CD4-positive, alpha-beta T cell treated with Interleukin-6 at 100 ng/mL for 8 hours (primary cell): ENCODE measurements around the gene FBXO31.

Source experiments
- DNase-seq: peaks from one replicate; pipeline ENCODE4 v3.0.0-alpha.2; 2020; ENCODE audit warnings: mixed read lengths, low spot score

FBXO31 gene, protein sequence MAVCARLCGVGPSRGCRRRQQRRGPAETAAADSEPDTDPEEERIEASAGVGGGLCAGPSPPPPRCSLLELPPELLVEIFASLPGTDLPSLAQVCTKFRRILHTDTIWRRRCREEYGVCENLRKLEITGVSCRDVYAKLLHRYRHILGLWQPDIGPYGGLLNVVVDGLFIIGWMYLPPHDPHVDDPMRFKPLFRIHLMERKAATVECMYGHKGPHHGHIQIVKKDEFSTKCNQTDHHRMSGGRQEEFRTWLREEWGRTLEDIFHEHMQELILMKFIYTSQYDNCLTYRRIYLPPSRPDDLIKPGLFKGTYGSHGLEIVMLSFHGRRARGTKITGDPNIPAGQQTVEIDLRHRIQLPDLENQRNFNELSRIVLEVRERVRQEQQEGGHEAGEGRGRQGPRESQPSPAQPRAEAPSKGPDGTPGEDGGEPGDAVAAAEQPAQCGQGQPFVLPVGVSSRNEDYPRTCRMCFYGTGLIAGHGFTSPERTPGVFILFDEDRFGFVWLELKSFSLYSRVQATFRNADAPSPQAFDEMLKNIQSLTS

DNA sequence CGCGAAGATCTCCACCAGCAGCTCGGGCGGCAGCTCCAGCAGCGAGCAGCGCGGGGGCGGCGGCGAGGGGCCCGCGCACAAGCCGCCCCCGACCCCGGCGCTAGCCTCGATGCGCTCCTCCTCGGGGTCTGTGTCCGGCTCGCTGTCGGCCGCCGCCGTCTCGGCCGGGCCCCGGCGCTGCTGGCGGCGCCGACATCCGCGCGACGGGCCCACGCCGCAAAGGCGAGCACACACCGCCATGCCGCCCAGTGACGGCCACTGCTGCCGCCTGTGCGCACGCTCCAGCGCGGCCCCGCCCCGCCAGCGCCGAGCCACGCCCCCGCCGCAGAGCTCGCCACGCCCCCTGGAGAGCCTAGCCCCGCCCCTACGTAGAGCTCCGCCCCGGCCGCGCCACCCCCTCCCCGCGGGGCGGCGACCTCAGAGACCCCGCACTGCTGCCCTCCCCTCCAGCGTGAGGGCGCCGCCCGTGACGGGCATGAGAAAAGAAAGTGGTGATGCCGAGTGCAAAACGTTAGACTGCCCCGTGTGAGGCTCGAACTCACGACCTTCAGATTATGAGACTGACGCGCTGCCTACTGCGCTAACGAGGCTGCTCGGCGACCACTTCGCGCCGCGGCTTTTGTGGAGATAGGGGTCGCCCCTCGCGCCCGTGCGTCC lies at the start of gene FBXO31:
FBXO31 (minus strand) TSS at position 272 of the 657 bp plus-strand sequence; CDS start at position 240, 32 bp downstream.
- peak; percentile 82 for DNase-seq

DNA sequence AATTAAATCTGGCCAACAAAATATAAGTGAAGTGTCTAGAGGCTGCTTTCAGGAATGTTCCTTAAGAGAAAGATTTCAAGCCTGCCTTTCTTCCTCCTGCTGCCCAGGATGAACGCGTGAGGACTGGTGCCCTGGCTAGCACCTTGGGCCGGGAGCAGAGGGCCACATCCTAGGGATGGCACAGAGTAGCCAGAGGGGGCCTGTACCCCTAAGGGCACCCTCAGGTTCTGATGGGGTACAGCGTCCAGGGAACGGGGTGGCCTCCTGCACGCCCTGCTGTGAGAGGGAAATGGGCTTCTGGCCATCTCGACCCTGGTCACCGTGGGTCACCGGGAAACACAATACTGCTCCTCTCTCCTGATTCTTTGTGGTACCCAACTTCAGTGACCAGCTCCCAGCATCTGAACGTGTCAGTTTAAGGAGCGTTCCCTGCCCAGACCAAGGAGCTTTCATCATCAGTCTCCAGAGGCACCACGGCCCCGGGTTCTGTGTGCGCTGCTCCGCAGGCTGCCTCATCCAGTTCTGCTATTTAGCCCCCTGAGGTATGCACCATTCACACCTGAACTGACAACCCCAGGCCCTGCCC lies 48.8 kb upstream of the FBXO31 start:
- DNase-seq: no peak

DNA sequence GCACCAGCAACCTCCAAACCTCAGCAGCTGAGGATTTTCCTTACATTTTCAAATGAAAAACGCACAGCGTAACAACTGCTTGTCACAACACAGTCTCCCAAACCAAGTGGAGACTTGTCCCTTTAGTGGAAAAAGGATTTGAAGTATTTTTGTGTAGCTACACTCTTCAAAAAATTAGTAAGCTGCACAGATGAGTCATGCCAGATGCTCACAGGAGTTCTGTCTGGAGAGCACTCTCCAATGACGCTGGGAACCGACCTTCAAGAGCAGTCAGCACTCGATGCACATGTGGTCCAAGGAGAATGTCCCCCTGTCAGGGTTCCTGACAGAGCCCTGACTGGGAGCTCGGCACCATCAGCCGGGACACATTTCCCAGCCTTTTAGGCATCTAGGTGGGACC lies 48.4 kb upstream of the FBXO31 start:
- DNase-seq: no peak

DNA sequence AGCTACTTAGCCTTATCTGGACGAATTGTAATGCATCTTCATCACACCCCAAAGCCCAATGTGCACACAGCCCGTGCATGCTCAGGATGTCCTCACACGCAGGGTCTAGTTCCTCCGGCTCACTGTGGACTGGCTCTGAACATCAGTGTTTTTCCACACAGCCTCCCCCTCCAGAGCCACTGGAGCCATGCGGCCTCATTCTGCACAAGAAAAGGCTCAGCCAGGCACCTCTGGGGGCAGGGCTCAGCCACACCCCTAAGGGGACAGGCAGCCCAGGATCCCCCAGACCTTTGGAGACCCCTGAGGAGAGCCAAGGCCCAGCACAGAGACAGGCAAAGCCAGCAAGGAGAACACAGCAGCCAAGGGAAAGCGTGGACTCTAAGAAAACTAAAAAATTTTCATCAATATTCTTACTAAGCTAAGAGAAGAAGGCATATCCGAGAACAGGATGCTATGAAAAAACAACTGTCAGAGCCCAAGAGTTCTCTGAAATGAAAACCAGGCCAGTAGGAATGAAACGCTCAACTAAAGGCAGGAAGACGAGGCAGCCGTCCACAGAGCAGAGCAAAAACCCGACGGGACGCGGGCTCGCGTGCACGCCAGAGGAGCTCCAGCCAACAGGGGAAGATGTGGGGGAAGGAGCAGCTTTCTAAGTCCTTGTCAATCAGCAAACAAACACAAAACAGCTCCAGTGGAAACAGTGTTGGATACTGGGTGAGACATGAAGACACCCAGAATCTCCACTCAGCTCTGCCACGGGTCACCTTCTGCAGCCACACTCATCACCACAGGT lies 43.0 kb upstream of the FBXO31 start:
- DNase-seq: no peak

DNA sequence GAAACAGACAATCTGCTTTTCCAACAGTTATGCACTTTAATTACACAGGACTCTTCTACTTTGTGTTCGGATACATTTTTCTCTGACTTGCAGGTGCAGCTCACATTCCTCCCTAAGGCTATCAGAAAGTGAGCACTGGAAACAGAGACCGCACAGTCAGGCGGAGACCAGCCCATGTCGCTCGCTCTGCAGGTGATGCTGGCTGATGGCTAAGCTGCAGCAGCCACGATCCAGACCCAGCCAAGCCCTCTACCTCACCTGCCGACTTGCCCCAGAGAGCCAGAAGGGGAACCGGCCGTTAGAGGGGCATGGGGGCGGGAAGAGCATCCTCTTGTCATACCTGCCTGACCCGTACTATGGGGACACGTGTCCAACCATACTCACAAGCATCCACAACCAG lies 42.4 kb upstream of the FBXO31 start:
- no peak for DNase-seq

DNA sequence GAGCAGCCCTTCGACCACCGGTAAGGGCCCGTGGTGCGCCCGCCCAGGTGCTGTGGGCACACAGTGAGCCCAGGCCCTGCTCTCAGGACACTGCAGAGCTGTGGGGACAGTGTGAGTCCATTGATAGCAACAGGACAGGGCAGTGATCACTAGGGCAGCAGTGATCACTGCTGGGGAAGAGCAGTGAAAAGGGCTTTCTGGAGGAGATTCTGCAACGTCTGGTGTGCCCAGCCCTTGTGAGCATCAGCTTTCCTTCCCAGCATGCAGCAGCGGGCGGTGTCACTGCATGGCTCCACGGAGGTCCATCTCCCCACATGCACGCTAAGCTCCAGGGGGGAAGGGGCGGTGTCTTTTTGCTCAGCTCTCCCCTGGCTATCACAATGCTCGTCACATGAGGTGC lies 40.7 kb upstream of the FBXO31 start:
- DNase-seq: no peak

DNA sequence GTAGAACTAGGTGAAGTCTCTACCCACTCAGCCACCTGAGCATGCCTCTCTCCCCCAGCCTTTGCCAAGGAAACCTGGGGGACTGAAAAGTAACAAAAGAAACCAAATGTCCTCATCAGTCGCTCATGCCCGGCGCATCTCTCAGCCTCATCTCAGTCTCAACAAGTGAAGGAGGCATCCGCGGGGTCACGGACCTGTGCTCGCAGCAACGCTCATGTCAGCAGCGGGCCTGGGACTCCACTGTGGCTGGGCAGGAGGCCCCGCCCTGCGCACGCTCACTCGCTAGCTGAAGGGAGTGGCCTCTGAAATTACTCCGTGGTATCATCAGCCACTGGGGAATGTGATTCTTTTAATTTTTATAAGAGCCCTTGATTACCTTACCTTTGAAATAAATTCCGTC lies 39.9 kb upstream of the FBXO31 start:
- DNase-seq: no peak

DNA sequence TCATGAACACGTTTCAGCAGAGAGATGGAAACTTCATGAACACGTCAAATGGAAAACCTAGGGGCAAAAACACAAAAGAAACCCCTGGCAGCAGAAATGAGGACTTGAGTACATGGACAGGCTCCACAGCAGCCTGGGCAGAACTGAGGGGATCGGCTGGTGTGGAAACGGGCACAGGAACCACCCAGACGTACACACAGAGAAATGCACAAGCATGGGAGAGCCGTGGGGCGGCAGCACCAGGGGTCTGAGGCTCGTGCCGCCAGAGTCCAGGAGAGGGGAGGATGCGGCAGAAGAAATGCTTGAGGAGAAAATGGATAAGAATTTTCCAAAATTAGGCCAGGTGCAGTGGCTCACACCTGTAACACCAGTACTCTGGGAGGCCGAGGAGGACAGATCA lies 38.5 kb upstream of the FBXO31 start:
- no peak for DNase-seq

DNA sequence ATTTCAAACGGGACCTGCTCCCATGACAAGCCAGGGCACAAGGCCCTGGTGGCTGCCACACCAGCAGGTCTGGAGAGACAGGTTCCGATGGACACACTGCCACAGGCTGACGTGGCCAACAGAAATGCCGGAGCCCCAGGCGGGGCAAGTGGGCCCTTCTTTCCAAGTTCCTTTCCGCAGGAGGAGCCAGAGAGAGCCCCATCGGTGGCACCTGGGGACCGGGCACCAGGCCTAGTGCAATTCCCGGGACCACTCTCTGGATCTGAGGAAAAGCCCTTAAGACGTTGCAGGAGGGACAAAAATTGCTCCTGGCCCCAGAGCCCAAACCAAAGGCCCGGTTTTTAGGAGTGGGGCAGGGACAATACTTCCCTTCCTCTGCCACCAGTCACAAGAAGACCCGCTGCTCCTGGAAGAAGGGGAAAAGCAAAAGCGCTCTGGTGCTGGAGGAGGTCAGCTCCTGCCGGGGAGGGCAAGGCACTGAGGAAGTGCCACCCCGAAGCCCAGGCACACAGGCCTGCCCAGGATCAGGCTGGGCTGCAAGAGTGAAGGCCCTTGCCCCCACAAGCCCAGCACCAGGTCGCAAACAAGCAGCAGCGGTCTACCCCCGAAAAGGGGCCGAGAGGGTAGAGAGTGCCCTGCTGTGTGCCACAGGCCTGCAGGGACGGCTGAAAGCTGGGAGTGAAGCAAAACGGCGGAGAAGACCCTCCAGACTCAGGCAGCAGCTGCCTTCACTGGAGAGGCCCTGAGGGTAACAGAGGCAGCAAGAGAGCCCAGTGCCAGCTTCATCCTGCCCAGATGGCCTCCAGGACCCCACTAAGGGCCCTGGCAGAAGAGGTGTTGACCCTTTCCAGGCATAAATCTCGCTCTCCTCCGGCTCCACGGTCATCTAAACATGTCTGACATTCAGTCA lies 37.7 kb upstream of the FBXO31 start:
- no peak for DNase-seq

DNA sequence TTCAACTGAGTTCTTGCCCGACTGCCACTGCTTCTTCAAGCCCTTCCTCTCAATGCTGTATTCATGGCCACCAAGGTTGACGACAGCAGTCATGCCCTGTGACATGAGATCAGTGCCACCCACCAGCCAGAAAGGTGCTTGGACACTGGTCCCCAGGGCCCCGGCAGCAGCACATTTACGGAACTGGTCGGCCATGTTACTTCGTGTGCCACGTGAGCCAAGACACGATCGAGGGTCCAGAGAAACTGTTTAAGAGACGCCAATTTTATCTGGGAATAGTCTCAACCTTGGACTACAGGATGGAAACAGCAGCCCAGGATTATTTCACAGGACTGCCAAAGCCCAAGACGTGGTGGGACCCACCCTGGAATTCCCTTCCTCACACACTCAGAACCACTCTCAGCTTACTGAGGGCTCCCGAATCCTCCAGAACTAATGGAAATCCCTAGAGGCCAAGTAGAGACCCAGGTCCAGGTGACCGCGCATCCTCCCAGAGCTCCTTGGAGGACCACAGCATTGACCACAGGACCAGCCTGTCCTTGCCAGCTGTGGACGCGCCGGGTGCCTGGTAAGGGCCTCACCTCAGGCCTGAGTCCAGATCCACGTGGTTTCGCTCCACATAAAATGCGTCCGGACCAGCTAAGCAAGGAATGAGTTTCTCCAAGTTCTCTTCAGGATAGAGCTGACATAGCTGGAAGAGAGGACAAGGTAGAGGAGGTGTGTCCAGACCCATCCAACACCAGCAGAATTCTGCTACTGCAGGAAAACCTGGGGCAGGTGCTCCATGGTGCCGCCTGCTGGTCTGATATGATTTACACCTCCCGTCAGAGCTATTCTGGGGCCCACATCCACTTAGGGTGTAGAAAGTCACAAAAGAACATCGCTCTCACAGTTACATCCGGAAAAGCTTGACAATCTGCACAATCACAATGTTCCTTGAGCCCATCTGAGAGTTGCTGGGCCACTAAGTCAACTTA lies 36.7 kb upstream of the FBXO31 start:
- no peak for DNase-seq

DNA sequence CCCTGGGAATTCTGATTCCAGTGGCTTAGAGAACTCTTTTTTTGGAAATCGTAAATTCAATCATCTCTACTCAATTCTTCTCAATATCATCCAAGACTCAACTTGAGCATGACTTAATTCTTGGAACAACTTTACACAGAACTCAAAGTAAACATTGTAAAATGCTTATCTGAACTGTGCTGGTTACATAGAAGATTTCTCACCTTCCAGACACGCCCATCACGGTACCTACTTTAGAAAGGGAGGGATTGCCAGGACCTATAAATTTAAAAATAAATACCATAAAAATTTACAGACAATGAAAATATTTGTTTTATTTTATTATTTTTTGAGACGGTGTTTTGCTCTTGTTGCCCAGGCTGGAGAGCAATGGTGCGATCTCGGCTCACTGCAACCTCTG lies 35.1 kb upstream of the FBXO31 start:
- no peak for DNase-seq

DNA sequence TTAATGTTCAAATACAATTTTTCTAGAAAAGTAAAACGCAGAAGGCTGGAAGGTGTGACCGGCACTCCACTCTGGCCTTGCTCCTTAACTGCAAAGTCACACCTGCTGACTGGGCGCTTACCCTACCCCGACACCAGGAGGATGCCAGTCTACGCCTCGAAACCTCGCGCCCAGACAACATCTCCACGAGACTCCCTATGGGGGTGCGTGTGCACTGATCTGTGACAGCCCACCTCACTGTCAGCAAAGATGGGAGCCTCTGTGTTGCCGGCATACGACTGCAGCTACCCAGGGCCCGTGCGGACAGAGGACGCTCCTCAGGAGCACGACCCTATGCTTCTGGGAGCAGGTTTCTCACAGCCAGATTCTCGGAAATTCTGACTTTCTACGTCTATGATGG lies 34.6 kb upstream of the FBXO31 start:
- DNase-seq: no peak

DNA sequence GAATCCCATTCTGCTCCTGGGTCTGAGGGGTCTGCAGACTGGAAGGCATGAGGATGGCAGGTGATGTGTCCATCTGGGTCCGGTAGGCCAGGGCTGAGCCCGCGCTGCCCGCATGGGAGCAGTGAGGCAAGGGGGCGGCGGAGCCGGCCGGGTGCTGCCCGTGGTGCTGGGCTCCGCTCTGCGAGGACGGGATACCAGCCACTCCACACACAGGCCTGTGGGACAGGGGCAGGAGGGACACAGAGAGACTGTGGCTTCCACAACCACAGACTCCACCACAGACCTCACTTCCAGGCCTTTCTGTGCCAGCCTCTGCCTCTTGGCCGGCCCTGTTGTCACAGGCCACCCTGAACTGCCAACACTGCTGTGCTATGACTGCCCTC lies 33.9 kb upstream of the FBXO31 start:
- no peak for DNase-seq

DNA sequence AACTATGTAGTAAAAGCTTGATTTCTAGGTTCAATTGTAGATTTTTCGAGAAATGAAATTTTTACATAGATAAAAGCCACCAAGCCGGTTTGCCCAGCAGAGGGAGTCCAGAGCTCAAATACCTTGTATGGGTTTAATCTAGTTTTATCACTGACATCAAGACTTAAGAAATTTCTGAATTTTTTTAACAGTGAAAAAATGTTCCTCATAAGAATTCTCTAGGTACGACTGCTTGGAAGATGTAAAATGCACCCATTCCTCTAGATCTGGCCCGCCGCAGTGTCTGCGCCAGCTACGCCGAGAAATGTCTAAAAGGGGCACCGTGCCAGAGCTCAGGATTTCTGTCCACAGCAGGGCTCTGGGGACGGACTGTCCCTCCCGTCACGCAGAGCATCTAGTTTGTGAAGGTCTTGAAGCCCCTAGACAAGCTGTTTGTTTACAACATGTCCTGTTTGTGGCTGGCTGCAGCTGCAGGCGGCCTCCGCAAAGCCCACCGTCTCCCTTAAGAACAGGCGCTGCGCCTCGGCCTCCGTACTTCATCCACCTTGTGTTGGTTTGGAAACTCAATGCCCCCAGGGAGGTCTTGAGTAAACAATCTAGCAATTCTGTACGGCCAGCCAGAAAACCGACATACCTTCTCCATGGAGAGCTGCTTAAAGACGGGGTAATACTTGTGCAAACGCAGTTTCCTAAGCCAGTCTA lies 33.4 kb upstream of the FBXO31 start:
- DNase-seq: no peak

DNA sequence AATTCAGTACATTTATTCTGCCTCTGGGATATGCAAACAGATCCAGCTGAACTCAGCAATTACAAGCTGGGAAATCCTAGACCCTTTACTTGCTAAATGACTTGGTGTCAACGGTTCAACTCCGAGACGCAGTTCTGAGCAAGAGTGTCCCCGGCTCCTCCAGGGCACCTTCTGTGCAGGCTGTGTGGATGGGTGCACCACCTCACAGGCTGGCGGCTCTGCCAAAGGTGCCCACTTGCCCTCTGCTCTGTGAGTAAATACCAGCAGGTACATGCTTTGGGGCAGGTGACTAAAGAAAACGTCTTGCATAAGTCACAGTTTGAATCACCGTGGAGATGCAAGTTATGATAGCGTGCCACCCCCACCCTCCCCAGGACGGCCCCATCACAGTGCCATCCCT lies 31.9 kb upstream of the FBXO31 start:
- DNase-seq: no peak

DNA sequence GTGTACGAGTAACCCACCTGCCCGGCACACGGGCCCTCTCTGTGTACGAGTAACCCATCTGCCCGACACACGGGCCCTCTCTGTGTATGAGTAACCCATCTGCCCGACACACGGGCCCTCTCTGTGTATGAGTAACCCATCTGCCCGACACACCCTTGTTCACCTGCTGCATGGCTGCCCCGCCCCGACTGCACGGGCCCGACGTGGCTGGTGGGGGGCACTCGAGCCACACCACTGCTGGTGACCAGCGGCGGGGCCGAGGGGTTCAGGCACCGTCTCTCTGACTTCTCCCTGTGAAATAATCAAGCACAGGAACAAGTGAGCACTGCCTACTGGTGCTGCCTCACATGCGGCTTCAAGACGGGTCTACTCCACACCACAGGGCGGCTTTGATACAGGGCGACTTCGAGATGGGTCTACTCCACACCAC lies 30.7 kb upstream of the FBXO31 start:
- DNase-seq: no peak

DNA sequence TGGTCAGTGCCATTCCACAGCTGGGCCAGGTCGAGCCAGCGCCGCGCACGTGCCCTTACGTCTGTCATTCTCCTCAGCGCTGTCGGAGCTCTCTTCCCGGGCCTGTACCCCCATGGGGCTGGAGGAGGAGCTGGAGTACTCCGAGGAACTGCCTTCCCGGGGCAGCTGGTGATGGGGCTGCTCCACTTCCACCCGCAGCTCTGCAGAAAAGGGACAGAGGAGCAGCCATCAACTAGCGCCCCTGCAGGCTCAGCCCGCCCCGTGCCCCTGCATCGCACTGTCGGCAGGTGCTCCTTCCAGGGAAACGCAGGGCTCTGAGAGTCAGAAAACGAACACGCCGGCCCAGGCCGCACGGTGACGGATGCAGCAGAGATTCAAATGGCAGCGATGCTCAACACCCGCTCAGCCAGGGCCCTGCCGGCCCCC lies 29.4 kb upstream of the FBXO31 start:
- no peak for DNase-seq

DNA sequence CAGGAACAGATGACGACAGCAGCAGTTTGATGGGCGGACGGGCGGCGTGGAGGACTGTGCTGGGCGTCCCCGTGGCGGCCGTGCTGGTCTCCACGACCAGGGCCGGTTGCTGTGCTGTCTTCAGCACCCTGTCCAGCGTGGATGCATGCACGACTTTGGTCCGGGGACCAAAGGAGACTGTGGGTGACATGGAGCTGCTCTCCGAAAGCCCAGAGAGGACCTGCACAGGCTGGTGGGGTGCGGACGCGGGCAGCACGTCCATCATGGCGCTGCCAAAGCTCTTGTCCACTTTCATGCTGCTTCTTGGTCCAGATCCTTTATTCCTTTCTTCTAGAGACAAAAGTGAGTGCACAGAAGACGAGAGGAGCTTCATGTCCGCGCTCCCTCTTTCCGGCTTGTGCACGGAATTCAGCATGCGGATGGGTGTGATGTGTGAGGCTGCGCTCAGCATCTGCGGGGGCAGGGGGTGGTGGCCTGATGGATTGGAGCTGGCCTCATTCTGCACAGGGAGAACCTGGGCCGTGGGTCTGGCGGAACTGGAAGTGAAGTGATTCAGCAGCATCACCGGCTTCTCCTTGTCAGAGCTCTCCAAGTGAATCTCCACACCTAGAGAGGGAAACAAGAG lies 28.9 kb upstream of the FBXO31 start:
- DNase-seq: no peak
